OCI-LY3 (cell line): ENCODE measurements around the gene CYP11A1.

ENCODE experiments used
- H2AFZ ChIP-seq: fragments of 200-600, 300-600 bp; shearing (Covaris generic); 2 replicates; pipeline ENCODE4 v1.6.0; 2014; ENCODE audit warnings: antibody characterized with exemption, low read depth, low read length
- H3K27ac ChIP-seq: fragments of 200-600, 300-600 bp; sonication (generic); 2 replicates; pipeline ENCODE4 v1.5.1; 2014; ENCODE audit warnings: mild to moderate bottlenecking, low read length, moderate library complexity, mixed read lengths
- H3K27me3 ChIP-seq: fragments of 200-600, 300-600 bp; sonication (generic); 2 replicates; pipeline ENCODE4 v1.6.1; 2014; ENCODE audit warnings: low read depth, low read length, mixed read lengths
- H3K36me3 ChIP-seq: fragments of 200-600, 300-600 bp; sonication (generic); replicated peaks from 2 replicates; pipeline ENCODE3; 2014; ENCODE audit warnings: low read depth, low read length, mixed read lengths
- H3K4me1 ChIP-seq: fragments of 300-600, 200-600 bp; sonication (generic); 2 replicates; pipeline ENCODE4 v1.6.1; 2014; ENCODE audit warnings: low read length, mixed read lengths
- H3K4me2 ChIP-seq: fragments of 200-600, 300-600 bp; sonication (generic); 2 replicates; pipeline ENCODE4 v1.6.1; 2014; ENCODE audit warnings: low read length, mixed read lengths
- H3K4me3 ChIP-seq: fragments of 300-600, 200-600 bp; sonication (generic); 2 replicates; pipeline ENCODE4 v1.5.1; 2014; ENCODE audit warnings: antibody characterized with exemption, mild to moderate bottlenecking, low read length, moderate library complexity
- H3K79me2 ChIP-seq: fragments of 300-600, 200-600 bp; shearing (Covaris generic); 2 replicates; pipeline ENCODE4 v1.6.1; 2014; ENCODE audit warnings: mild to moderate bottlenecking, low read length, mixed read lengths
- H3K9ac ChIP-seq: fragments of 300-600, 200-600 bp; shearing (Covaris generic); 2 replicates; pipeline ENCODE4 v1.6.0; 2014; ENCODE audit warnings: mild to moderate bottlenecking, low read length, moderate library complexity
- H3K9me3 ChIP-seq: fragments of 200-600, 300-600 bp; shearing (Covaris generic); 2 replicates; pipeline ENCODE4 v1.6.1; 2014; ENCODE audit warnings: low read length, mixed read lengths; ENCODE audit not compliant: insufficient read depth
- H4K20me1 ChIP-seq: fragments of 200-600, 300-600 bp; sonication (generic); 2 replicates; pipeline ENCODE4 v1.6.1; 2016; ENCODE audit warnings: low read length, mixed read lengths; ENCODE audit not compliant: insufficient read depth
- EZH2phosphoT487 ChIP-seq: fragments of 200-600 bp; shearing (Covaris generic); IDR thresholded peaks from 2 replicates; pipeline ENCODE4 v1.6.1; 2018; ENCODE audit warnings: antibody characterized with exemption, mixed run types, low read depth
- TF ChIP-seq, protein P1 (sequence below): fragments of 200-600, 300-600 bp; sonication (generic); IDR thresholded peaks from 2 replicates; pipeline ENCODE4 v1.5.1; 2014; ENCODE audit warnings: antibody characterized with exemption, low read length, low read depth

The CYP11A1 gene

DNA sequence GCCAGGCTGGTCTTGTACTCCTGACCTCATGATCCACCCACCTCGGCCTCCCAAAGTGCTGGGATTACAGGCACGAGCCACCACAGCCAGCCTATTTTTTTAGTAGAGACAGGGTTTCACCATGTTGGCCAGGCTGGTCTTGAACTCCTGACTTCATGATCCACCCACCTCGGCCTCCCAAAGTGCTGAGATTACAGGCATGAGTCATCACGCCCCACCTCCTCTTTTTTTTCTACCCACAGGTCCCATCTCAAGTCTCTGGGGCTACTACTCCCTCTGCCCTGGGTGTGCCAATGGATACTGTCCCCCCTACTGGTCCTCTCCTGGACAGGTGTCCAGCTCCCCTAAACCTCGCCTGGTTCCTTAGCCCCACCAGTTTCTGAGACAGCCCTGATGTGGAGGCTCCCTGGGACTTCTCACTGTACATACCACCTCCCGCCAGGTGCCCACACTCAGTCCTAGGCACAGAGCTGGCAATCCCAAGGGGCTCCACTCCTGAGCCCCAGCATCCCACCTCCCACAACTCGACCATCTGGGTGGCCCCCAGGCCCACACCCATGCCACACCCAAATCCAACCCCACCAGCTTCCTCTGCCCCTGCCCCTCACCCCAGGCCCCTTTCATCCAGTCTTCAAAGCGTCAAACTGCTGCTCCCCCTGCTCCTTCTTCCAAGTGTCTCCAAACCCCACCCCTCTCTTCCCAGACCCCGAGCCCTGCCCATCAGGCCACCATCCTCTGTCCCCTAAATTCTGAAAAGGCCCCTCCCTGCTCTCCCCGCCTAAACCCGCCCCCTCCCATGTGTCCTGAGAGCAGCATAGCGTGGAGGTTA is 13.1 kb upstream of the CYP11A1 start:
- no peaks in the 10 kb centered on the region for H3K36me3 ChIP-seq
- TF ChIP-seq, protein P1, sequence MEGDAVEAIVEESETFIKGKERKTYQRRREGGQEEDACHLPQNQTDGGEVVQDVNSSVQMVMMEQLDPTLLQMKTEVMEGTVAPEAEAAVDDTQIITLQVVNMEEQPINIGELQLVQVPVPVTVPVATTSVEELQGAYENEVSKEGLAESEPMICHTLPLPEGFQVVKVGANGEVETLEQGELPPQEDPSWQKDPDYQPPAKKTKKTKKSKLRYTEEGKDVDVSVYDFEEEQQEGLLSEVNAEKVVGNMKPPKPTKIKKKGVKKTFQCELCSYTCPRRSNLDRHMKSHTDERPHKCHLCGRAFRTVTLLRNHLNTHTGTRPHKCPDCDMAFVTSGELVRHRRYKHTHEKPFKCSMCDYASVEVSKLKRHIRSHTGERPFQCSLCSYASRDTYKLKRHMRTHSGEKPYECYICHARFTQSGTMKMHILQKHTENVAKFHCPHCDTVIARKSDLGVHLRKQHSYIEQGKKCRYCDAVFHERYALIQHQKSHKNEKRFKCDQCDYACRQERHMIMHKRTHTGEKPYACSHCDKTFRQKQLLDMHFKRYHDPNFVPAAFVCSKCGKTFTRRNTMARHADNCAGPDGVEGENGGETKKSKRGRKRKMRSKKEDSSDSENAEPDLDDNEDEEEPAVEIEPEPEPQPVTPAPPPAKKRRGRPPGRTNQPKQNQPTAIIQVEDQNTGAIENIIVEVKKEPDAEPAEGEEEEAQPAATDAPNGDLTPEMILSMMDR = no peak
- TF ChIP-seq EZH2phosphoT487 = no peak
- H3K9me3 ChIP-seq = no peaks in the 10 kb centered on the region
- H3K27me3 ChIP-seq = no peaks in the 10 kb centered on the region
- no peak overlapping the region for H3K9ac ChIP-seq
- no peak overlapping the region for H3K27ac ChIP-seq
- H3K4me3 ChIP-seq = no peak overlapping the region
- peaks cover 94% of the 10 kb centered on the region for H3K4me1 ChIP-seq
- H4K20me1 ChIP-seq = no peaks in the 10 kb centered on the region
- no peak overlapping the region for H2AFZ ChIP-seq
- no peak overlapping the region for H3K4me2 ChIP-seq
- H3K79me2 ChIP-seq = peaks cover 14% of the 10 kb centered on the region

DNA sequence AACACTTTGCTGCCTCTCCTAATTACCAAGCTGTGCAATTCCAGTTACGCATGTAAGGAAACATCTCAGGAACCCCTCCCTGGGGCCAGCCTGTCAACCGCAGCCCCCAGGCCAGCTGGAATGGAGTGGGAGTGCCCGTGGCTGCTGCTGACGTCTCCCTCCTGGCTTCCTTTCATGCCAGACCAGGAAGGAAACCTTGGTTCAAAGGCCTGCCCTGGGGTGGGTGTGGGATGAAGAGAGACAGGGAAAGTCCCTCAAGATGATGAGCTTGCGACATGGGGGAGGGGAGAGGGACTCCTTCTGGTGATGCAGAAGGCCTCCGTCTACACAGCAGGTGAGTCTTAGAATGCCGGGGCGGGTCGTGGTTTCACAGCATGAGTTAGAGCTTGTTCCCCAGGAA is 11.4 kb upstream of the CYP11A1 start:
- TF ChIP-seq, protein P1 = no peak
- TF ChIP-seq EZH2phosphoT487 = no peak
- peaks cover 89% of the 10 kb centered on the region for H3K4me1 ChIP-seq
- H3K4me2 ChIP-seq = peak overlapping the region; percentile 81
- no peaks in the 10 kb centered on the region for H3K36me3 ChIP-seq
- peak overlapping the region; percentile 70 for H2AFZ ChIP-seq
- no peaks in the 10 kb centered on the region for H4K20me1 ChIP-seq
- H3K27me3 ChIP-seq = no peaks in the 10 kb centered on the region
- peak overlapping the region; percentile 39 for H3K4me3 ChIP-seq
- H3K9ac ChIP-seq = peak overlapping the region; percentile 27; the same call in 1 of the 2 replicates
- peaks cover 7% of the 10 kb centered on the region; the same call in 1 of the 2 replicates for H3K79me2 ChIP-seq
- H3K27ac ChIP-seq = peak overlapping the region; percentile 30; the same call in 1 of the 2 replicates
- no peaks in the 10 kb centered on the region for H3K9me3 ChIP-seq

DNA sequence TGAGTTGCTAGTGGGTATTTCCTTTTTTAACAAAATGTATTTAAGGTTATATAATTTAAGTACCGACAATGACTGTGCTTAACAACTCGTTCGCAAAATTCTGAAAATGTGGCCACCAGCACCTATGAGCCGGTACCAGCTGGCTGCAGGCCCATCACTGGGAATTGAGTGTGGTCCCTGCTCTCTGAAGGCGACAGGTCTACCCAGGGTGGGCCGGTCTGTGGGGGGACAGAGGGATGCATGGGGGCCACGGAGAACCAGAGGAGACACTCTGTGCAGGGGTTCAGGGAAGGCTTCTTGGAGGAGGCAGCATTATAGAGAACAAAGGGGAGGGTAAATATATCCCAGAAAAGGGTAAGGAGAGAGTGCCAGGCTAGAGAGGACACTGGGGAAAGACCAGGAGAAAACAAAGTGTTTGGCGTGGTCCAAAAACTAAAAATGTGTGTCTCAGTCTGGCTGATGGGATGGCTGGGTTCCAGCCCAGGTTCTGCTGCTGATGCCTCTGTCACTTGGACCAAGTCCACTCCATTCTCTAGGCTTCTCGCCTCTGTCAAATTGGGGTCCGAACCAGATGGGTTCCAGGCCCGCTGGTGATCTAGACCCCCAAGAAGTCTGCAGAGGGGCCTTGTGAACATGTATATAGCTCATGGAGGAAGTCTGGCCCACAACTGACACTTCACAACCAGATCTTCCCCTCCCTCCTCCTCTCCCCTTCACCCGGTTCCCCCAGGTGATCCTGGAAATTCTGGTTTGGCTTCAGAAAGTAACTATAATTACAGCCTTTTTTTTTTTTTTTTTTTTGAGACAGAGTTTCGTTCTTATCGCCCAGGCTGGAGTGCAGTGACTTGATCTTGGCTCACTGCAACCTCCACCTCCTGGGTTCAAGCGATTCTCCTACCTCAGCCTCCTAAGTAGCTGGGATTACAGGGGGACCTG is 10.7 kb upstream of the CYP11A1 start:
- H3K36me3 ChIP-seq = no peaks in the 10 kb centered on the region
- peaks cover 7% of the 10 kb centered on the region; the same call in 1 of the 2 replicates for H3K79me2 ChIP-seq
- H3K4me2 ChIP-seq = peak overlapping the region; percentile 81
- no peak for TF ChIP-seq EZH2phosphoT487
- TF ChIP-seq, protein P1 = no peak
- no peaks in the 10 kb centered on the region for H3K27me3 ChIP-seq
- no peaks in the 10 kb centered on the region for H4K20me1 ChIP-seq
- H3K9me3 ChIP-seq = no peaks in the 10 kb centered on the region
- peak overlapping the region; percentile 27; the same call in 1 of the 2 replicates for H3K9ac ChIP-seq
- peak overlapping the region; percentile 3; the same call in 1 of the 2 replicates for H3K27ac ChIP-seq
- H2AFZ ChIP-seq = no peak overlapping the region
- peak overlapping the region; percentile 39 for H3K4me3 ChIP-seq
- H3K4me1 ChIP-seq = peaks cover 86% of the 10 kb centered on the region
